ENCODE measurements around the gene GNAT3.

Gene GNAT3

GRCh38 chr7:80459776-80460510 is 51.9 kb downstream of the GNAT3 start:
- H3K9ac ChIP-seq (ENCODE audit: low read depth, low read length): no peak overlapping the region
- H3K36me3 ChIP-seq (ENCODE audit: control insufficient read depth, insufficient read depth, low read length): no peaks in the 10 kb centered on the region
- no peaks in the 10 kb centered on the region for H3K4me1 ChIP-seq (ENCODE audit: control insufficient read depth, insufficient read depth, low read length)
- no peak overlapping the region for H3K4me3 ChIP-seq (ENCODE audit: low read depth, low read length)
- no peaks in the 10 kb centered on the region for H3K27me3 ChIP-seq (ENCODE audit: control insufficient read depth, insufficient read depth, low read length)
- H3K9me3 ChIP-seq (ENCODE audit: control insufficient read depth, insufficient read depth, low read length): no peaks in the 10 kb centered on the region

- H3K9ac ChIP-seq (ENCODE audit: low read depth, low read length): no peak overlapping the region
- no peaks in the 10 kb centered on the region for H3K9me3 ChIP-seq (ENCODE audit: control insufficient read depth, insufficient read depth, low read length)
- H3K27me3 ChIP-seq (ENCODE audit: control insufficient read depth, insufficient read depth, low read length): no peaks in the 10 kb centered on the region
- no peak overlapping the region for H3K4me3 ChIP-seq (ENCODE audit: low read depth, low read length)
- H3K36me3 ChIP-seq (ENCODE audit: control insufficient read depth, insufficient read depth, low read length): no peaks in the 10 kb centered on the region
- H3K4me1 ChIP-seq (ENCODE audit: control insufficient read depth, insufficient read depth, low read length): no peaks in the 10 kb centered on the region
Observed at GRCh38 chr7:80458822-80459725, 52.8 kb downstream of the GNAT3 start.

- Histone ChIP-seq H3K27me3 (ENCODE audit: control insufficient read depth, insufficient read depth, low read length) (no peaks in the 10 kb centered on the region), H3K4me3 (ENCODE audit: low read depth, low read length) (no peak overlapping the region), H3K9ac (ENCODE audit: low read depth, low read length) (no peak overlapping the region), H3K4me1 (ENCODE audit: control insufficient read depth, insufficient read depth, low read length) (no peaks in the 10 kb centered on the region), H3K36me3 (ENCODE audit: control insufficient read depth, insufficient read depth, low read length) (no peaks in the 10 kb centered on the region), H3K9me3 (ENCODE audit: control insufficient read depth, insufficient read depth, low read length) (no peaks in the 10 kb centered on the region)
Observed at GRCh38 chr7:80453699-80454340, 58.0 kb downstream of the GNAT3 start.

GRCh38 chr7:80450621-80451308 is 61.1 kb downstream of the GNAT3 start:
- Histone ChIP-seq H3K27me3 (ENCODE audit: control insufficient read depth, insufficient read depth, low read length) (no peaks in the 10 kb centered on the region), H3K4me3 (ENCODE audit: low read depth, low read length) (no peak overlapping the region), H3K9ac (ENCODE audit: low read depth, low read length) (no peak overlapping the region), H3K36me3 (ENCODE audit: control insufficient read depth, insufficient read depth, low read length) (no peaks in the 10 kb centered on the region), H3K9me3 (ENCODE audit: control insufficient read depth, insufficient read depth, low read length) (no peaks in the 10 kb centered on the region), H3K4me1 (ENCODE audit: control insufficient read depth, insufficient read depth, low read length) (no peaks in the 10 kb centered on the region)

GRCh38 chr7:80449836-80450235 is 62.0 kb downstream of the GNAT3 start:
- H3K4me3 ChIP-seq (ENCODE audit: low read depth, low read length): no peak overlapping the region
- no peaks in the 10 kb centered on the region for H3K9me3 ChIP-seq (ENCODE audit: control insufficient read depth, insufficient read depth, low read length)
- no peak overlapping the region for H3K9ac ChIP-seq (ENCODE audit: low read depth, low read length)
- H3K27me3 ChIP-seq (ENCODE audit: control insufficient read depth, insufficient read depth, low read length): no peaks in the 10 kb centered on the region
- no peaks in the 10 kb centered on the region for H3K36me3 ChIP-seq (ENCODE audit: control insufficient read depth, insufficient read depth, low read length)
- H3K4me1 ChIP-seq (ENCODE audit: control insufficient read depth, insufficient read depth, low read length): no peaks in the 10 kb centered on the region

GRCh38 chr7:80445351-80445750 is 66.5 kb downstream of the GNAT3 start:
- Histone ChIP-seq H3K4me1 (ENCODE audit: control insufficient read depth, insufficient read depth, low read length) (no peaks in the 10 kb centered on the region), H3K9ac (ENCODE audit: low read depth, low read length) (no peak overlapping the region), H3K9me3 (ENCODE audit: control insufficient read depth, insufficient read depth, low read length) (no peaks in the 10 kb centered on the region), H3K4me3 (ENCODE audit: low read depth, low read length) (no peak overlapping the region), H3K27me3 (ENCODE audit: control insufficient read depth, insufficient read depth, low read length) (no peaks in the 10 kb centered on the region), H3K36me3 (ENCODE audit: control insufficient read depth, insufficient read depth, low read length) (no peaks in the 10 kb centered on the region)

GRCh38 chr7:80444811-80445210 is 67.1 kb downstream of the GNAT3 start:
- Histone ChIP-seq H3K4me1 (ENCODE audit: control insufficient read depth, insufficient read depth, low read length) (no peaks in the 10 kb centered on the region), H3K4me3 (ENCODE audit: low read depth, low read length) (no peak overlapping the region), H3K9me3 (ENCODE audit: control insufficient read depth, insufficient read depth, low read length) (no peaks in the 10 kb centered on the region), H3K27me3 (ENCODE audit: control insufficient read depth, insufficient read depth, low read length) (no peaks in the 10 kb centered on the region), H3K36me3 (ENCODE audit: control insufficient read depth, insufficient read depth, low read length) (no peaks in the 10 kb centered on the region), H3K9ac (ENCODE audit: low read depth, low read length) (no peak overlapping the region)

GRCh38 chr7:80443325-80443724 is 68.5 kb downstream of the GNAT3 start:
- Histone ChIP-seq H3K4me3 (ENCODE audit: low read depth, low read length) (no peak overlapping the region), H3K9ac (ENCODE audit: low read depth, low read length) (no peak overlapping the region), H3K4me1 (ENCODE audit: control insufficient read depth, insufficient read depth, low read length) (no peaks in the 10 kb centered on the region), H3K36me3 (ENCODE audit: control insufficient read depth, insufficient read depth, low read length) (no peaks in the 10 kb centered on the region), H3K27me3 (ENCODE audit: control insufficient read depth, insufficient read depth, low read length) (no peaks in the 10 kb centered on the region), H3K9me3 (ENCODE audit: control insufficient read depth, insufficient read depth, low read length) (no peaks in the 10 kb centered on the region)

- H3K27me3 ChIP-seq (ENCODE audit: control insufficient read depth, insufficient read depth, low read length): no peaks in the 10 kb centered on the region
- no peak overlapping the region for H3K9ac ChIP-seq (ENCODE audit: low read depth, low read length)
- no peaks in the 10 kb centered on the region for H3K36me3 ChIP-seq (ENCODE audit: control insufficient read depth, insufficient read depth, low read length)
- no peaks in the 10 kb centered on the region for H3K9me3 ChIP-seq (ENCODE audit: control insufficient read depth, insufficient read depth, low read length)
- H3K4me3 ChIP-seq (ENCODE audit: low read depth, low read length): no peak overlapping the region
- no peaks in the 10 kb centered on the region for H3K4me1 ChIP-seq (ENCODE audit: control insufficient read depth, insufficient read depth, low read length)
Observed at GRCh38 chr7:80440883-80441282, 71.0 kb downstream of the GNAT3 start.

- Histone ChIP-seq H3K27me3 (ENCODE audit: control insufficient read depth, insufficient read depth, low read length) (no peaks in the 10 kb centered on the region), H3K36me3 (ENCODE audit: control insufficient read depth, insufficient read depth, low read length) (no peaks in the 10 kb centered on the region), H3K4me1 (ENCODE audit: control insufficient read depth, insufficient read depth, low read length) (no peaks in the 10 kb centered on the region), H3K4me3 (ENCODE audit: low read depth, low read length) (no peak overlapping the region), H3K9ac (ENCODE audit: low read depth, low read length) (no peak overlapping the region), H3K9me3 (ENCODE audit: control insufficient read depth, insufficient read depth, low read length) (no peaks in the 10 kb centered on the region)
Observed at GRCh38 chr7:80439894-80440821, 71.7 kb downstream of the GNAT3 start.
